ENCODE measurements around the gene PABPN1L.

DNA sequence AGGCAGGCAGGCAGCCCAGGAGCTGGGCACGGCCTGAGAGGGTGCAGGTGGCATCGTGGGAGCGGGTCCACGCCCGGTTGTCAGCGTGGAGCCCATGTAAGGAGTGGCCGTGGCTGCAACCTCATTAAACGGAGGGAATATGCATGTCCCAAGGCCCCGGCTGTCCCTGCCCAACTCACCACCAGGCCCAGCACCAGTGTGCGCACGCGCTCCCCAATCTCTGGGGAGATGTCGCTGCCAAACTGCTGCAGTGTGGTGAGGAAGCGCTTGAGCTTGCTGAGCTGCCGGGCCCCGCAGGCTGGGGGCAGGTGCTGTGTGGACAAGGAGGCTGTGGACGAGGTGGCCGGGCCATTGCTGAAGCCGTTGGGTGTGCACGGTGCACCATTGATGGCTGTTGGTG lies 25.6 kb upstream of the PABPN1L start:
- TF ChIP-seq SP1 (IDR thresholded peaks at IDR 0.05) (no peak), FOXK2 (IDR thresholded peaks at IDR 0.05) (no peak), FOXM1 (IDR thresholded peaks at IDR 0.05; ENCODE audit: borderline replicate concordance) (no peak), NFRKB (IDR thresholded peaks at IDR 0.05) (no peak), ELF4 (IDR thresholded peaks at IDR 0.05) (no peak), SUZ12 (IDR thresholded peaks at IDR 0.05) (no peak), CTBP1 (IDR thresholded peaks at IDR 0.05; ENCODE audit: borderline replicate concordance) (no peak), BHLHE40 (IDR thresholded peaks at IDR 0.05; ENCODE audit: borderline replicate concordance) (no peak), ARNT (IDR thresholded peaks at IDR 0.05) (no peak)
